ENCODE data around the gene CARS1. TPM values are rescaled to one million over a fixed set of nuclear protein-coding genes. Genes with fewer than 3 reads are reported as not detected.

CARS1 gene
- total RNA-seq, 1 experiment from 2014 or later: 18.8 TPM

DNA sequence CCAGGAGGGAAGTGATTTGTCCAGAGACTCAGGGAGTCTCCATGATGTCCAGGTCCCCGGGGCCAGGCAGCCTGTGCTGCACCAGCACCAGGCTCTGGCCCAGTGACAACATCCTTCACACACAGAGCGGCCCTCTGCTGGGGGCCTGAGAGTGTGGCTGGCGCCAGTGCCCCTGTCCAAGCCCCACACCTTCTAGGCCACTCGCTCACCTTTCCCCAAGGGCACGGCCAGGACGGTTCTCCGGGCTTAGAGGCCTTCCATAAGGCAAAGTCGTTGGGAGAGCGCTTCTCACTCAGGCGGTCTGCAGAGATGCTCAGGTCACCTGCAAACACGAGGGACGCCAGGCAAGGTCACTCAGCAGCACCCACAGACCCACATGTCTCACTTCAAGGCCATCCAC is 37.2 kb downstream of the CARS1 start:
- in situ Hi-C loops (cut with HindIII; ENCODE audit: low pct_unique_long_range_greater_than_20kb, low sequenced_read_pairs): no loop called here
- DNase-seq (ENCODE audit: low read depth): no peak

- no peak for DNase-seq (ENCODE audit: low read depth)
- in situ Hi-C loops (cut with HindIII; ENCODE audit: low pct_unique_long_range_greater_than_20kb, low sequenced_read_pairs): no loop called here
These were observed 38.6 kb downstream of the CARS1 start for GRCh38 chr11:3018596-3018995.

DNA sequence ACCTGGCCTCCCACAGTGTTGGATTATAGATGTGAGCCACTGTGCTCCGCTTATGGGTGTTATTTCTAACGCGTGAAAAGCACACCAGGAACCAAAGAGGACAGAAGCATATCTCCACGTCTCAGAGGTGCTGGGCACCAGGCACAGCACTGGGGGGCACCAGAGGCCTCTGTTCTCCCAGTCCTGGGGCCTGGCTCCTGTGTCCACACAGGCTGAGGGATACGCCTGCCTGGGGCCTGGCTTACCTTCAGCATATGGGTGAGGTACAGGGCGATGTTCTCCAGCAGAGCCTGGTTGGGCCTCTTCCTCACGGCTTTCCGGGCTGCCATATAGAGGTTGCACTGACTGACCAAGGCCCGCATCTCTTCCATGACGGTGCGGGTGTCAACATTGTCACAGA is 40.4 kb downstream of the CARS1 start:
- no peak for DNase-seq (ENCODE audit: low read depth)
- in situ Hi-C loops (cut with HindIII; ENCODE audit: low pct_unique_long_range_greater_than_20kb, low sequenced_read_pairs): no loop called here

- no peak for DNase-seq (ENCODE audit: low read depth)
- in situ Hi-C loops (cut with HindIII; ENCODE audit: low pct_unique_long_range_greater_than_20kb, low sequenced_read_pairs): no loop called here
These were observed 41.4 kb downstream of the CARS1 start for GRCh38 chr11:3015796-3016195.

GRCh38 chr11:3014943-3015342 is 42.3 kb downstream of the CARS1 start:
- in situ Hi-C loops (cut with HindIII; ENCODE audit: low pct_unique_long_range_greater_than_20kb, low sequenced_read_pairs): no loop called here
- no peak for DNase-seq (ENCODE audit: low read depth)

DNA sequence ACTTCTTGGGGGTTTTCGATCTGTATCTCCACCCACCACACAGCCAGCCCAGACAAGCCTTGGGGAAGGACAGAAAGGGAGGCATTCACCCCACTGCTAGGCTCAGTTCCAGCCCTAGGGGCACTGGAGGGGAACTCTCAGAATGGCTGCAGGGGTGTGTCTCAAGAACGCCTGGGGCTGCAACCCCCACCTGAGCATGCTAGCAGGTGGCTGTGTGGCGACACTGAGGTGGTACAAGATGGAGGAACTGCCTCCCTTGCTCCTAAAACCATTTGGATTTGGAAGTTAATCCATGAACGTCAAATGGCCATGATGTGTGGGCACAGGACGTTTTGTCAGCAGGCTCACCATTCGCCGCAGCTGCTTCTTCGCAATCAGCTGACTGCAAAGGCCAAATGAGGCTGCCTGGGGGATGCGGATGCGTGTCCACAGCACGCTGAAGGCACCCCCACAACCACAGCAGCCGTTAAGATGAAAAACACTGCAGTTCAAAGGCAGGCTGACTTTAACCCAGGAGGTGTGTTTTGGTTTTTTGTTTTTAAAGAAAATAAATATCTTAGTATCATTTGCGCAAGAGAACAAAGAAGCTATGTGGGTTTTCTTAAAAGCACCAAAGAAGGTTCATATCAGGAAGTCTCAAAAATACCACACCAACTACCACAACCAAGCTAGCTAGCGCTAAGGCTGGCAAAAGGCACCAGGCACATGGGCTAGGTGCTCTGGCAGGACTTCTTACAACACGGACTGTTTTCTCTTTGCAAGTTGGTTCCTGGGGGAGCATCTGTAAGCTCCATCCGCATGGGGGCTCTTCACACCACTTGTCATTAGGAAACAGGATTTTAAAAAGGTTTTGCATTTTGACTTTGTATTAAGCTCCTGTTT is 42.9 kb downstream of the CARS1 start:
- no peak for DNase-seq (ENCODE audit: low read depth)
- in situ Hi-C loops (cut with HindIII; ENCODE audit: low pct_unique_long_range_greater_than_20kb, low sequenced_read_pairs): no loop called here

GRCh38 chr11:3011891-3012885 is 45.0 kb downstream of the CARS1 start:
- no peak for DNase-seq (ENCODE audit: low read depth)
- in situ Hi-C loops (cut with HindIII; ENCODE audit: low pct_unique_long_range_greater_than_20kb, low sequenced_read_pairs): no loop called here

GRCh38 chr11:3010521-3011275 is 46.5 kb downstream of the CARS1 start:
- in situ Hi-C loops (cut with HindIII; ENCODE audit: low pct_unique_long_range_greater_than_20kb, low sequenced_read_pairs): no loop called here
- DNase-seq (ENCODE audit: low read depth): no peak

GRCh38 chr11:3010004-3010403 is 47.2 kb downstream of the CARS1 start:
- in situ Hi-C loops (cut with HindIII; ENCODE audit: low pct_unique_long_range_greater_than_20kb, low sequenced_read_pairs): no loop called here
- no peak for DNase-seq (ENCODE audit: low read depth)

DNA sequence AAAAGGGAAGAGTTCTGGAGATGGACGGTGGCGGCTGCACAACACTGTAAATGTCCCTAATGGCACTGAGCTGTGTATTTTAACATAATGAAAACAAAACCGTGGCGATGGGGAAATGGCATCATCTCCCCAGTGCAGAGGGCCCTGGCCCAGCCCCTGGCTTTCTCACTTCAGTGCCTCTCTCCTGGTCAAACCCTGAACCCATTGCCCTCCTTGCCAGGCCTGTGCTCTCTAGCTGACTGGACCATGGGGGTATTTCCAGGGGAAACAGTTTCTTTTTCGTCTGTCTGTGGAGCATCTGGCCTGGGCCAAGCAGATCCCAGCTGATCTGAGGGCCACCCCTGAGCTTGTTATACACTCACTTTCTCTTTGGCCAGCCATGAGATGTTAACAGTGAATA is 47.7 kb downstream of the CARS1 start:
- in situ Hi-C loops (cut with HindIII; ENCODE audit: low pct_unique_long_range_greater_than_20kb, low sequenced_read_pairs): no loop called here
- DNase-seq (ENCODE audit: low read depth): no peak

DNA sequence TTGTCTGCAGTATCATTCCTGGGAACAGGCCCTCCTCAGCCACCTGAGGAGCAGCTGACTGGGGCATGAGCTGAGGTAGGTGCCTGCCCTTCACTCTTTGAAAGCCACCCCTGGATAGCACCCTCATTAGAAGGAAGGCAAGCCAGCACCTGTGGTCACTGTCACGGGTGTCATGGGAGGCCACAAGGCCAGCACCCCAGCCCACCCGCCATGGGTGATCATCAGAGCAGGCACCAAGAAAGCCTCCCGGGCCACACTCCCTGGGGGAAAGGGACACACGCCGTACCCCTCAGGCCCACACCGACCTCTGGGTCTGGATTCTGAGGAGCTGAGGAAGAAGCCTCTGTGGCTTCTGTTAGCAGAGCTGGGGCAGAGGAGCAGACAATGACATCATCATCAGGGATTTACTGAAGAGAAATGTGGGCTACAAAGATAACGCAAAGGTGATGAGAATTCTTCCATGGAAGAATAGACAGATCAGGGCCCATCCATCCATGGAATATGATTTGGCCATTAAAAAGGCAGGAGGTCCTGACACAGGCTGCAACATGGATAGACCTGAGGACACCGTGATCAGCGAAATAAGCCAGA is 48.4 kb downstream of the CARS1 start:
- no peak for DNase-seq (ENCODE audit: low read depth)
- in situ Hi-C loops (cut with HindIII; ENCODE audit: low pct_unique_long_range_greater_than_20kb, low sequenced_read_pairs): no loop called here

DNA sequence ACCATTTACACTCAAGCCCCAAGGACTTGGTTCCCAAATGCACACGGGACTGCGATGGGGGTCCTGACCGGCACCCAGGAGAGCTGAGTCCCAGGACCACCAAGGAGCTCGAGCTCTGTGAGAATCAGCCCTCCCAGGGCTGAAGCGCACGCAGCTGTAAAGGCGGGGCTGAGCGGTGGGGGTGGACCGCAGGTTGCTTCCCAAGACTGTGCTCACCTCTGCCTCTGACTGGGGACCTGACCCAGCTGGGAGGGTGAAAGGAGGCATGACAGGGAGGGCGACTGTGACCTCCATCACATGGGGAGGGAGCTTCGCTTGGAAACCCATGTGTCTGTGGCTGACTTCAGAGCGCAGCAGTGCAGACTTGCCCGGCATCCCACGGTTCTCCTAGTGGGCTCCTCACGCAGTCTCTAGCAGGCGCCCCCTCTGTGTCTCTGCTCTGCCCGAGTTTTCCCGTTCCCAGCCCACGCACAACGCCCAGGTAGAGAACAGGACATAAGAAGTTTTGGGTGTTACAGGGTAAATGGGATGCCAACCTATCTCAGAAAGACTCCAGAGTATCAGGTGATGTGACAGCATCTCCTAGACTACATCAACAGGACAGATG is 49.7 kb downstream of the CARS1 start:
- in situ Hi-C loops (cut with HindIII; ENCODE audit: low pct_unique_long_range_greater_than_20kb, low sequenced_read_pairs): no loop called here
- DNase-seq (ENCODE audit: low read depth): no peak

GRCh38 chr11:3006505-3007260 is 50.5 kb downstream of the CARS1 start:
- in situ Hi-C loops (cut with HindIII; ENCODE audit: low pct_unique_long_range_greater_than_20kb, low sequenced_read_pairs): no loop called here
- no peak for DNase-seq (ENCODE audit: low read depth)

DNA sequence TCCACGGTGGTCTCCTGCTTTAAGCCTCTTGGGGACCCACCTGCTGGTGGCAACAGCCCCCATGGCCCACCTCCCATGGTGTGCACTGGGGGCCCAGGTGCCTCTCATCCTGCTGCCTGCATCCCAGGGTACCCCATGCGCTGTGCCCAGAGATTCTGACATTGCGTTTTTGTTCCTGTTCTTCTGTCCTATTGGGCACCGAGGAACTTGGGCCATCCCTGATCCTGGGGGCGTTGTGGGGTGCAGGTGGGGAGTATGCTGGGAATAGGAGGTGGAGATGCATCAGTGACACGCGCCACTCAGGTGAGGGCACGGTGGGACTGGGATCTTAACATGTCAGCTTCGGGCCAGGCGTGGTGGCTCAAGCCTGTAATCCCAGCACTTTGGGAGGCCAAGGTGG is 52.7 kb downstream of the CARS1 start:
- in situ Hi-C loops (cut with HindIII; ENCODE audit: low pct_unique_long_range_greater_than_20kb, low sequenced_read_pairs): no loop called here

DNA sequence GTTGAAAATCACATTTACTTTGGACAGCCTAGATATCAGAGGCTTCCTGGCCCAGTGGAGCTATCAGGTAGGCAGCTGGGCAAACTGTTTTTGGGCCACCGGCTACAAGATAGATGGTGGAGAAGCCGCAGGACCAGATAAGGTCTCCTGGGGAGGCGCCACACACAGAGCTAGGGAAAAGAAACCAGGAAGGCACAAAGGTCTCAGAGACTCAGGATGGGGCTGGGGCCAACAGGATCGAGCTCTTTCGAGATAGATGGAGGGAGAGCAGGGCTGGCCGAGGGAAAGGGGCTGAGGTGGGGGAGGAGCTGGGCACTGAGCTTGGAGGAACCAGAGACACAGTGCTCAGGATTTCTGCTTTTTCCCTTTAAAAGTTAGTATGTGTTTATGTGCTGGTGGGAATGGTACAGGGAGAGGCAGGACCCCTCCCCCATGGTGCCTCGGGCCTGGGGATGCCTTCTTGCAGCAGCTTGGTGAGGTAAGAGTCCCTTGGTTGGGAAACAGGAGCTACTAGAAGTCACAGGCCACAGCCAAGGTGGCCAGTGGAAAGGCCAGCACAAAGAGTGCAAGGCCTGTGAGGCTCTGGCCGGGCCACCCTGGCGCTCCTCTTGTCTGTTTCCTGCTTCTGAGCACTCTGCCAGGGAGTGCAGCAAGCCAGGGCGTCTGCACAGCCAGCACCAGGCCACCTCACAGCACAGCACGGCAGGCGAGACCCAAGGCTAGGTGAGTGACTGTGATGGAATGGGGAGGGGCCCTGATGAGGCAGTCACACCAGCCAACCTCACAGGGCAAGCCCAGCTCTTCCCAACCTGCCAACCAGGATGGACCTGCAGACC is 53.6 kb downstream of the CARS1 start:
- no peak for DNase-seq (ENCODE audit: low read depth)
- in situ Hi-C loops (cut with HindIII; ENCODE audit: low pct_unique_long_range_greater_than_20kb, low sequenced_read_pairs): no loop called here

More for the DNA sequence above, 52.7 kb downstream of the CARS1 start:
- DNase-seq (ENCODE audit: low read depth): no peak

GRCh38 chr11:3002871-3003270 is 54.4 kb downstream of the CARS1 start:
- in situ Hi-C loops (cut with HindIII; ENCODE audit: low pct_unique_long_range_greater_than_20kb, low sequenced_read_pairs): no loop called here
- DNase-seq (ENCODE audit: low read depth): no peak

Data from Caki2 (cell line).